GM21619 (cell line): ENCODE results near the gene MEF2C.

ENCODE experiments used
- ATAC-seq: cut with Tn5 transposase; IDR thresholded peaks from one replicate; pipeline ENCODE4 v1.9.1; 2021; ENCODE audit not compliant: unreplicated experiment

Gene MEF2C

GRCh38 chr5:88830567-88830966 lies 52.4 kb downstream of the MEF2C start:
- ATAC-seq = no peak

DNA sequence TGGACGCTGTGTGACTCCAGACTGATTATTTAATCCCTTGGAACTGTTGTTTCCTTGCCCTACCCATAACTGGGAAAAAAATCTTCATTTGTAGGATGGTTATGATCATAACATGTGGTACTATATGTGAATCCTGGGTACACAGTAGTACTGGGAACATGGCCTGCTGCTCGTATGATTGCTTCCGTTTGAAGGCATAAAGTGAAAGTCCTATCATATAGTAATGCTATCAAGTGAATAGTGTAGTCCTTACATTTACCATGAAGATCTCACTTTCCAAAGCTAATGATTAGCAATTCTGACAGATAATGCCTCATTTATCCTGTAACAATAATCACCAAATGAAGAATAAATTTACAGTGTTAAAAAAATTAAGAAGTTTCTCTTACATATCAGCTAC lies 53.2 kb downstream of the MEF2C start:
- no peak for ATAC-seq

DNA sequence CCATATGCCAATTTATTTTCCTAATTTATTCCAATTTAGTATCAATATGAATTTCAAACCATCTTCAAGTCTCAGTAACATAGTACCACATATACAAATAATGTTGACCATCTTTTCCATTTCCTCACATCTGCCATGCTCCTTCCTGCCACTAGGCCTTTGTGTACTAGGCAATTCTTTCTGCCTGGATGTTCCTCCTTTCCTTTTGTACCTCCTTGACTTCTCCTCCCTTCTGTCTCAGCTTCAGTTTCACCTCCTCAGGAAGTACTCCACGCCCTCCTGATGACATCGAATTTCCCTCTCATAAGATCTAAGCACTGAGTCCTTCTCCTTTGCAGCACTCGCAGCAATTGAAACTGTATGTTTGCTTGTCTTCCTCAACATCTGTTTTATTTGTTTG lies 53.9 kb downstream of the MEF2C start:
- ATAC-seq = no peak

DNA sequence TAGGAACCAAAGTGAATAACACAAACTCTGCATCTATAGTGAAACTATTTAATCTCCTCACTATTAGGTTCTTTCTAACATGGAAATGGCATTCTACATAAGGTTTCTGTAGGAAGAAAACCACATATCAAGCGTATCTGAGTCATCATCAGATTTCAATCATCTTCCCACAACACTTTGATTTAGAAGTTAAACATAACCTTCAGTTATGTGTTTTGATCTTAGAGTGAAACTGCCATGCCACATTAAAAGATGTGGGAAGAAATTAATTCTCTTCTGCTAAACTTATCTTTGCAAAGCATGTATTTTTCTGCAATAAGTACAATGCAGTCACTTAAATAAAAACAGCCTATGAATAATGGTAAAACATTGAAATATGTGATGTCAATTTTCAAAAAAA lies 55.0 kb downstream of the MEF2C start:
- ATAC-seq = no peak

GRCh38 chr5:88826646-88827585 lies 56.1 kb downstream of the MEF2C start:
- peak; percentile 68 for ATAC-seq

DNA sequence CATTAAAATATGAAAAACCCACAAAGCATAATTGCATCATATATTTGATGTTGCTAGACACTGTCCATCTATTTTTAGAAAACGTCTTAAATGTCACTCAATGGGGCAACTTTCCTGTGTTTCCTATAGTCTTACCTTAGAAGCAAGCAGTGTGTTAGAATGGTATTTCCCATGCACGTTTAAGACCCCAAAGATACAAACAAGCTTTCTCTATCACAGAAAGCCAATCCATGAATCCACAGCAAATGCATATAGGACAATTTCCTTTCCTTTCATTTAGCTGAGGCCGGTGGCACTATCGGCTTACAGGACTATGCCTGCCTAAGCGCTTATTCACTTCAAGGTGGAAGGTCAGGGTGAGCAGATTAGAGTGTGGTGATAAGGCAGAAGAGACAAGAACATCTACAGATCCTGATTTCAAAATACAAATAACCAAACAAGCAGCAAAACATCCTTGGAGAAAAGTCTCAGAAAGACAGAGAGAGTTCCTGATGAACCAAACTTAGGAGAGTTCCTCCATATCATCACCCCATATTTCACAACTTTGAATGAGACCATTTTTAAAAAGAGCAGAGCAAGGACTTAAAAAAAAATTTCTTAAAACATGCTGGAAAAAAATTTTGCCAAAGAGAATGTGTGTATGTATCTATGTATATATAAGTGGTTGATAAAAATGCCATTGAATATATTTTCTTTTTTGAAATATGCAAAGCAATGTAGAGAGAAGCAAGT lies 57.2 kb downstream of the MEF2C start:
- ATAC-seq = no peak

- ATAC-seq = no peak
Observed at GRCh38 chr5:88824892-88825583, 57.9 kb downstream of the MEF2C start.

GRCh38 chr5:88824141-88824540 lies 58.8 kb downstream of the MEF2C start:
- ATAC-seq = no peak

GRCh38 chr5:88823201-88823600 lies 59.8 kb downstream of the MEF2C start:
- no peak for ATAC-seq

DNA sequence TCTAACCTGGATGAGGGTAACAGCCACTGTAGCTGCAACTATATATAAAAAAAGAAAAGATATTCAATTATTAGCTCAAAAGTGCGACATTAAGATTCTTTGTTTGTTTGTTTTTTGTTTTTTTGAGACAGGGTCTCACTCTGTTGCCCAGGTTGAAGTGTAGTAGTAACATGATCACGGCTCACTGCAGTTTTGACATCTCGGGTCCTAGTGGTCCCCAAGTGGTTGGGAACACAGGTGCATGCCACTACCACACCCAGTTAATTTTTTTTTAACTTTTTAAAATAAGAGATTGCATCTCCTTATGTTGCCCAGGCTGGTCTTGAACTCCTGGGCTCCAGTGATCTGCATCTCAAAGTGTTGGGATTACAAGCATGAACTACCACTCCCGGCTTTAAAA lies 61.8 kb downstream of the MEF2C start:
- no peak for ATAC-seq

DNA sequence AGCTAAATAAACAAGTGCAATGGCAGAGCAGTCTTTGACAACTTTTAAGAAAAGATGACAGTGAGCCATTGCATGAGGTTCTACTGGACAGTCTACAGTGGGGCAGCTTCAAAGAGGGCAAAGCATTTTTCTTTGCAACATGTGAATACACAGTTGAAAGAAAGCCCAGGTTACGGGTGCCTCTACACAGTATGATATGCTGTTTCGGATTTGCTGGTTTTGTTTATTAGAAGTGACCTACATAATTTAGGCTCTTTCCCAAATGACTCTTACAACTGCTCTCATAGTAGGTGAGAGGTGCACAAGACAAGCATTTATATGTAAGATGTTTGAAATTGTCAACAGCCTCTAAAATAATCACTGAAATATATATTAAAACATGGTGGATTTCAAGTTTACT lies 62.4 kb downstream of the MEF2C start:
- no peak for ATAC-seq

DNA sequence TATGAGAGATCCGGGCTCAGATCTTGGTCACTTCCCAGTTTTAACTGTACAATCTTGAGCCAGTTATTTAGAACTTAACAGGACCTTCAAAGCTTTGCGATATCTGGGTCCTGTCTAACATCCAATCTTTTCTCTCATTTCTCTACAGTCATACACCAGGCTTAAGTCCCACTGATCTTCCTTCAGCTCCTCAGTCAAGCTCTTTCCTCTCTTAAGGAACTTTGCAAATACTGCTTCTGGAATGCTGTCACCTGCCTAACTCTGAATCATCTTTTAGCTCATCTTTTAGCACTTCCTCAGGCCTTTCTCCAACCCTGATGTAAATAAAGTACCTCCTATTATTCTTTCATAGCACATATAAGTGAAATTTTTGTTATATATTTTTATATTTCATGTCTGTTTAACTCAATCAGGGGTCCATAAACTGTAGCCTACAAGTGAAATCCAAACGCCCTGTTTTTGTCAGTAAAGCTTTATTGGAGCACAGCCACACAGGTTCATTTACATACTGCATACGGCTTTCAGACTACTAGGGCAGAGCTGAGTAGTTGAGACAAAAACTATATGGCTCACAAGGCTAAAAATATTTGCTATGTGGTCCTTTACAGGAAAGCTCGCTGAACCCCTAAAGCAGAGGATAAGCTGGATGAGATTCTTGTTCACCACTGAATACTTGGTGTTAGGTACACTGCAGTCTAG lies 63.5 kb downstream of the MEF2C start:
- ATAC-seq = no peak

DNA sequence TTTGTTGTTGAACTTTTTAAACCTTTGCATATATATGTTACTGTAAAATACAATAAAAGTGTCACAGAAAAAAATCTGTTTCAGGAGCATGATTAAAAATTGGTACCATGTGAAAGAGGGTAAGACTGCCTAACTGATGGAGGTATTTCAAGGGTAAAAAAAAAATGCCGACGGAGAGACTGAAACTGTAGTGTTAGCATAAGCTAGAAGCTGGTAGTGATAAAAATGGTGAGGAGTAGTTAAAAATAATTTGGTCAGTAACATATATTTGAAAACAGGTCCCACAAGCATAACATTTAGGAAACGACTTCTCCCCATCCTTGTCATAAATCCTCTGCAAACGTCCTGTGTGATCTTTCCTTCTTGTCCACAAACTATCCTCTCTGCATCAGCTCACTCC lies 64.7 kb downstream of the MEF2C start:
- ATAC-seq = no peak

DNA sequence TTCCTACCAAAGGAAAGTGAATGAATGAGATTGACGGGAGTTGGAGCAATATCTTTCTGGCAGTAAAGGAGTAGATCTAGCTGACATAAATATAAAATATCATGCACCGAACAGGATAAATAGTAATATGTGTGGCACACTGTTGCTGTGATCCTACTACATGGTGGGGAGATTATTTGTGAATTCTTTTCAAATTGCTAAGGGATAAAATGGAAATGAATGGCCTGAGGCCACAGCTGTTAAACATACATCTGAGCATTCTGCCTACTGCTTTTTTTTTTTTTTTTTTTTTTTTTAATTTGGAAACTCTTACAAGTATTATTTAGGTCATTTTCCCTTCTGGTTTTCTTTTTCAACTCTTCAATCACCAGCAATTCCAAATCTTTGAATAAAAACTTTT lies 66.8 kb downstream of the MEF2C start:
- ATAC-seq = no peak

DNA sequence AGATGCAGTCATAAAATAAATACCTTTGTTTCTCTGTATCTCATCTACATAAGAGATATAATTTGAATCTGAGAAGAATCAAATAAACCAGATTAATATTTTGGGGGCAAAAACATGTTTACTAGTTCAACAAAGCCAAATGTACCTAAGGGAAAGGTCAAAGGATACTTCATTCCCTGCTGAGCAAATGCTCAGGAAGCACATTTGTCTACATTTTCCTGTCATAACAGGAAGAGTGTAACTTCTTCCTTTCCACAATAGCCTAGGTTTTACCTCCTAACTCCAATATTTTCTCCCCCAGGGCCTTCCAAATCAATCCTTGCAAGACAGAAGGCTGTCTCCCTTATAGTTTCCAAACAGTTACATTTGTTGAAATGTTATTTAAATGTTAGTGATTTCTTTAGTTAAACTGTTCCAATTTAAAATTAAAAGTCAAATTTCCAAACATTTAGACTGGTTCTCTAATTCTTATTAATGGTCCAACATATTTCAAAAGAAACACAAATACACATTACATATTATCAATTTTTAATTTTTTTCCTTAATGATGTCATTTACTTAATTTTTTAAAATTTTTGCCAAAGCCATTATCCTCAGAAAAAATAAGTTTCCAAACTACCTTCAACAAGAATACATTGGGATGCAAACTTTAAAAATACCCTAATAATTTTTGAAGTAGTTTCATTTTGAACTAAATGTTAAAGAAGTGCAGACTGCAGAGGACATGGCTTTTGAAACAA lies 67.8 kb downstream of the MEF2C start:
- no peak for ATAC-seq

GRCh38 chr5:88813805-88814575 lies 69.0 kb downstream of the MEF2C start:
- peak; percentile 41 for ATAC-seq

DNA sequence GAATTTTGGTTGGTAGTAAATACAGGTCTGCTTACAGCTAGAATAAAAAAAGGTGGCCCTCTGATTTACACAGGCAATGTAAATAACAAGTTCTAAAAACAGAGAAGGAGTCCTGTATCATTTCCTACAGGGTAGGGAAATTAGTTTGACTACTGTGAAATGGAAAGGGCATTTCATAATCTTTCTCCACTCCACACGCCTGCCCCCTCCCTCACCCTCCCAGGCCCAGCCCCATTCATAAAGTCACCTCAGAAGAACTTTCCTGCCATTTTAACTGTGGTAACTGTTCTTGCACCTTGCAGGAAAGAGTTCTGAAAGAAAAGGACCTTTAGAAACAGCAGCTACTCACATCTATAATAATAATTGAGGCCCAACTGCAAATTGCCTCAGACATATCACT lies 69.7 kb downstream of the MEF2C start:
- ATAC-seq = no peak

GRCh38 chr5:88808153-88808552 lies 74.8 kb downstream of the MEF2C start:
- peak; percentile 56 for ATAC-seq

- ATAC-seq = no peak
Observed at GRCh38 chr5:88807327-88807726, 75.7 kb downstream of the MEF2C start.

DNA sequence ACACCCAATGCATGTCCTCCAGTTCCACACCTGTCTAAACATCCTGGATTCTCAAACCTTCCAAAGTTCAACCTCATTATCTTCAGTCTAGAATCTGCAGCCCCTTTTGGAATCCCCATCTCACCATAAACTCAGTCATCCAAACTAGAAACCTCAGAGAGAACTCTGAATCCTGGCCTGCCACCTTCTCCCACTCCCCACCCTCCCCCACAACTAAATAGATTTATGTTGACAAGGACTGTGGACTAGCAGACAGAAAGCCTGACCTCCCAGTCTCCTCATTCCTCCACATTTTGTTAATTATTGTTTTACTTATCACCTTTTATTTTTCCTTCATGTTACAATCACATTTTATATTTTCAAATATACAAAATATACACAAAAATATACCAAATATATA lies 76.6 kb downstream of the MEF2C start:
- ATAC-seq = no peak
